Spleen (tissue), 11 donors: ENCODE data around the gene RAPH1. TPM values are rescaled to one million over a fixed set of nuclear protein-coding genes. Genes with fewer than 3 reads are reported as not detected.
A peak's percentile ranks its signal among the peaks of the same experiment; 100 is the strongest.
"Not testable (repeated sequence)": the region's sequence is repeated elsewhere in the genome, so short reads cannot be mapped to it uniquely, and the experiment has no call there.

Experiments used
- DNase-seq: peaks from one replicate; pipeline ENCODE4 v3.0.0-alpha.2; 2020
- H3K27ac ChIP-seq, 8 donors: fragments of 200-600 bp; sonication (generic) in 7 of 8; 1 replicate in 4 of 8; 2 replicates in 4 of 8; pipeline versions ENCODE4 v1.5.0 to v1.8.0; 2016 to 2021; ENCODE audit warnings: inconsistent platforms in 4 of 8, mild to moderate bottlenecking in 4 of 8, moderate library complexity in 1 of 8
- H3K27me3 ChIP-seq, 7 donors: fragments of 200-600 bp; sonication (generic) in 6 of 7; replicated peaks in 1 of 7; 1 replicate in 4 of 7; 2 replicates in 3 of 7; pipeline versions ENCODE4 v1.5.0 to v1.8.0; 2016 to 2021; ENCODE audit warnings: inconsistent platforms in 3 of 7, mild to moderate bottlenecking in 1 of 7
- H3K36me3 ChIP-seq, 6 donors: fragments of 200-600 bp; sonication (generic) in 5 of 6; 1 replicate in 4 of 6; 2 replicates in 2 of 6; pipeline versions ENCODE4 v1.5.0 to v1.8.0; 2016 to 2021; ENCODE audit warnings: inconsistent platforms in 2 of 6
- H3K4me1 ChIP-seq, 6 donors: fragments of 200-600 bp; sonication (generic) in 5 of 6; 1 replicate in 3 of 6; 2 replicates in 3 of 6; pipeline versions ENCODE4 v1.5.0 to v1.8.0; 2016 to 2021; ENCODE audit warnings: inconsistent platforms in 3 of 6
- H3K4me3 ChIP-seq, 8 donors: fragments of 200-600 bp; sonication (generic) in 7 of 8; 1 replicate in 4 of 8; 2 replicates in 4 of 8; pipeline versions ENCODE4 v1.5.0 to v1.8.0; 2016 to 2021; ENCODE audit warnings: inconsistent platforms in 4 of 8, mild to moderate bottlenecking in 4 of 8, moderate library complexity in 2 of 8
- H3K9me3 ChIP-seq, 8 donors: fragments of 200-600 bp; sonication (generic) in 7 of 8; 1 replicate in 4 of 8; 2 replicates in 4 of 8; pipeline versions ENCODE4 v1.5.0 to v1.8.0; 2016 to 2021; ENCODE audit warnings: inconsistent platforms in 4 of 8
- CTCF ChIP-seq, 11 experiments: fragments of 200-600 bp in 7 of 11; fragments of 450-650 bp in 4 of 11; sonication (generic) in 4 of 11; IDR thresholded peaks in 8 of 11; conservative IDR thresholded peaks in 3 of 11; 1 replicate in 7 of 11; 2 replicates in 4 of 11; pipeline versions ENCODE4 v1.4.0 to v1.8.0; 2016 to 2021; ENCODE audit warnings: antibody characterized with exemption in 11 of 11, inconsistent platforms in 4 of 11, mild to moderate bottlenecking in 1 of 11
- POLR2A ChIP-seq, 3 donors: fragments of 450-650 bp; IDR thresholded peaks; one replicate each; pipeline ENCODE4 v1.5.1; 2017; ENCODE audit warnings: antibody characterized with exemption in 3 of 3, mild to moderate bottlenecking in 1 of 3
- POLR2AphosphoS5 ChIP-seq, 3 donors: sonication (generic); formaldehyde crosslinking; IDR thresholded peaks; one replicate each; pipeline ENCODE4 v1.5.1; 2017; ENCODE audit warnings: antibody characterized with exemption in 3 of 3
- WGBS, 5 donors: extraction: QIAGEN DNeasy Blood & Tissue Kit in 3 of 5; methylation state at CpG; one replicate each; pipeline versions ENCODE4 v1.1.5 to v1.1.7; 2013 to 2018; 5-methylcytosine and 5-hydroxymethylcytosine counted together
- intact Hi-C: fragments of 100-400 bp; cut with DNase I; formaldehyde crosslinking; loops from one replicate; pipeline ENCODE4 v1.15.0; 2023; ENCODE audit warnings: low total_unique reads
- polyA plus RNA-seq, 3 donors: library from polyadenylated mRNA; stranded (reverse); fragments of 200-250 nt; gene quantifications; one replicate each; pipeline ENCODE4 v1.2.1, GENCODE V29; 2013
- total RNA-seq, 7 donors: library from RNA; depleted of rRNA in 3 of 7; stranded (reverse); fragments of >200 nt in 3 of 7; fragmentation: NEBNext Ultra II Directional in 4 of 7; extraction: Animal tissue kit (Norgen Biotek cat#: 25700) in 4 of 7; gene quantifications; one replicate each; pipeline versions ENCODE4 v1.1.0 to v1.2.1, GENCODE V29; 2016 to 2021
- donor health status: healthy with polysubstance abuse.
- donor health status: DM: no; HTN: no; CAD: no; lungs with moderate emphysema.
- donor health status: DM: no; HTN: no; CAD: no.
- donor health status: Bipolar disorder and iron deficiency.
- donor health status: healthy.
- donor health status: DM: no; HTN: no; CAD: no.
- donor health status: DM: yes; HTN: yes; CAD: no.

Gene RAPH1
- total and polyA plus RNA-seq, 10 donors, result 2.6 to 138 (median 70.9) TPM

- no peak for DNase-seq
- Histone ChIP-seq H3K36me3 (no peaks in the 10 kb centered on the region), H3K4me3 (peak overlapping the region; percentile 52 to 86 (median 74)), H3K27ac (peak overlapping the region; percentile 27 to 95 (median 86)), H3K4me1 (peaks cover 0 to 36% (median 25%) of the 10 kb centered on the region in 6 donors), H3K27me3 (peaks cover 0 to 70% (median 11%) of the 10 kb centered on the region in 7 donors), H3K9me3 (peaks cover 0 to 13% (median 2%) of the 10 kb centered on the region in 8 donors)
- WGBS, 5 donors, result 26 to 36% (median 34%) methylated on average over 7 of the region's 7 CpGs
- TF ChIP-seq CTCF (IDR thresholded peaks at IDR 0.05 in 8 of 11, conservative IDR thresholded peaks at IDR 0.05 in 3 of 11) (no peak), POLR2AphosphoS5 (IDR thresholded peaks at IDR 0.05) (no peak), POLR2A (IDR thresholded peaks at IDR 0.05) (no peak)
- intact Hi-C loops, result no loop called here
Measured at GRCh38 chr2:203532957-203533658, 2.0 kb downstream of the RAPH1 start.

DNA sequence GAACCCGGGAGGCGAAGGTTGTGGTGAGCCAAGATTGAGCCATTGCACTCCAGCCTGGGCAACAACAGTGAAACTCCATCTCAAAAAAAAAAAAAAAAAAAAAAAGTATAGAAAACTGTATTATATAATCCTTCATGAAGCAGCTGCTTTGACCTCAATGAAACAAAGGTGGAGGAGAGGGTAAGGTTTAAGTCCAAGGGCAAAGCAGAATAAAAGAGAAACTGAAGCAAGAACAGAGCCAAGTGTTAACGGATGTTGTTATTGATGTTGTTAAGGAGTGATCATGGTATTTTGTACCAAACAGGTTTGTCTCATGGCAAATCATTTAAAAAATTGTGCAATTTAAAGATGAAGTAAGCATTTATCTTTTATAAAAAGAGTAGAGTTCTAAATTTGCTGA lies 7.4 kb downstream of the RAPH1 start:
- H3K27me3 ChIP-seq, result peaks cover 0 to 32% (median 0%) of the 10 kb centered on the region in 7 donors
- no peaks in the 10 kb centered on the region for H3K36me3 ChIP-seq
- WGBS, 5 donors, result 83 to 91% (median 86%) methylated on average over 3 of the region's 3 CpGs
- peak overlapping the region in 6 of 8 donors; percentile 2 to 56 (median 30) for H3K27ac ChIP-seq
- H3K4me3 ChIP-seq, result peak overlapping the region in 2 of 8 donors; percentile 16 to 85
- intact Hi-C loops, result no loop called here
- TF ChIP-seq CTCF (IDR thresholded peaks at IDR 0.05 in 8 of 11, conservative IDR thresholded peaks at IDR 0.05 in 3 of 11), result no peak
- TF ChIP-seq POLR2AphosphoS5 (IDR thresholded peaks at IDR 0.05), result no peak
- no peak for TF ChIP-seq POLR2A (IDR thresholded peaks at IDR 0.05)
- no peak for DNase-seq
- H3K4me1 ChIP-seq, result peaks cover 0 to 33% (median 8%) of the 10 kb centered on the region in 6 donors
- no peaks in the 10 kb centered on the region for H3K9me3 ChIP-seq

DNA sequence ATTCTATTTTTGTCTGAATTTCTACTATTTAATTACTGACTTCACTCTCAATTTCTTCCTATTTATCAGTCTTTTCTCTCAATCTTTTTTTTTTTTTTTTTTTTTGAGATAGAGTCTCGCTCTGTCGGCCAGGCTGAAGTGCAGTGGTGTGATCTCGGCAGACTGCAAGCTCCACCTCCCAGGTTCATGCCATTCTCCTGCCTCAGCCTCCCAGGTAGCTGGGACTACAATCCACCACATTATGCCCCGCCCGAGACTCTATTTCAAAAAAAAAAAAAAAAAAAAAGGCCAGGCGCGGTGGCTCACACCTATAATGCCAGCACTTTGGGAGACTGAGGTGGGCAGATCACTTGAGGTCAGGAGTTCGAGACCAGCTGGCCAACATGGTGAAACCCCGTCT lies 21.8 kb downstream of the RAPH1 start:
- H3K27me3 ChIP-seq, H3K36me3 ChIP-seq, intact Hi-C loops, H3K4me3 ChIP-seq, H3K9me3 ChIP-seq, H3K27ac ChIP-seq, DNase-seq: not testable (repeated sequence)
- WGBS, 5 donors, result 92 to 97% (median 94%) methylated on average over 7 to 9 of the region's 9 CpGs
- peaks cover 0 to 11% (median 2%) of the 10 kb centered on the region in 6 donors for H3K4me1 ChIP-seq

DNA sequence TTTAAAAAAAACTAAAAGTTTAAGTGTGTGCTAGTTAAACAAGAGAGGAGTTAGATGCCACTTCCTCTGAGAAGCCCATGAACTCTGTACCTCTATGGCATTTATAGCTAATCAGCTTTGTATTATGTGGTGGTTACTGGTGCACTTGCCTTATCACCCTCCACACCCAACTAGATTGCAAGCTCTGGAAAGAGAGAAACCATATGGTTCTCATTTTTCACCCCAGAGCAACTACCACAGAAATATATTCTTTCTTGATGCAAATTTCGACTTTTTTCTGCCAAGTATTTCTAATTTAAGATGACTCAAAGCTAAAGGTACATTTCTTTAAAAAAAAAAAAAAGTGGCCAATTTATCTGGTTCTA lies 24.2 kb downstream of the RAPH1 start:
- intact Hi-C loops, result no loop called here
- whole genome bisulfite sequencing, 5 donors, result 59 to 79% (median 65%) methylated on average over 1 of the region's 1 CpG
- no peak overlapping the region for H3K27ac ChIP-seq

More for the DNA sequence above, 24.2 kb downstream of the RAPH1 start:
- H3K9me3 ChIP-seq, result no peaks in the 10 kb centered on the region
- H3K36me3 ChIP-seq, result no peaks in the 10 kb centered on the region
- no peaks in the 10 kb centered on the region for H3K27me3 ChIP-seq
- no peak for DNase-seq
- no peak overlapping the region for H3K4me3 ChIP-seq
- no peak for TF ChIP-seq POLR2A (IDR thresholded peaks at IDR 0.05)
- no peak for TF ChIP-seq CTCF (IDR thresholded peaks at IDR 0.05 in 8 of 11, conservative IDR thresholded peaks at IDR 0.05 in 3 of 11)
- no peak for TF ChIP-seq POLR2AphosphoS5 (IDR thresholded peaks at IDR 0.05)
- H3K4me1 ChIP-seq, result peaks cover 0 to 9% (median 2%) of the 10 kb centered on the region in 6 donors
